ENCODE results near the gene PRIM1.
"Not testable (repeated sequence)": the region's sequence is repeated elsewhere in the genome, so short reads cannot be mapped to it uniquely, and the experiment has no call there.

DNA sequence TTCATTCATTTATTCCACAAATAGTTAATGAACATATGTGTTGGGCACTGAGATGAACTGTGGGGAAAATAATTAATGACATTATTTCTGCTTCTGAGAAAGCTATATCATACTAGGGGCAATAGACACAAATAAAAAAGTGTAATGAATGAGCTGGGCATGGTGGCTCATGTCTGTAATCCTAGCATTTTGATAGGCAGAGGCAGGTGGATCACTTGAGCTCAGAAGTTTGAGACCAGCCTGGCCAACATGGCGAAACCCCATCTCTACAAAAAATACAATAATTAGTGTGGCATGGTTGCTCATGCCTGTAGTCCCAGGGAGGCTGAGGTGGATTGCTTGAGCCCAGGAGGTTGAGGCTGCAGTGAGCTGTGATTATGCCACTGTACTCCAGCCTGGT is 5.8 kb upstream of the PRIM1 start:
- TF ChIP-seq, protein P1, sequence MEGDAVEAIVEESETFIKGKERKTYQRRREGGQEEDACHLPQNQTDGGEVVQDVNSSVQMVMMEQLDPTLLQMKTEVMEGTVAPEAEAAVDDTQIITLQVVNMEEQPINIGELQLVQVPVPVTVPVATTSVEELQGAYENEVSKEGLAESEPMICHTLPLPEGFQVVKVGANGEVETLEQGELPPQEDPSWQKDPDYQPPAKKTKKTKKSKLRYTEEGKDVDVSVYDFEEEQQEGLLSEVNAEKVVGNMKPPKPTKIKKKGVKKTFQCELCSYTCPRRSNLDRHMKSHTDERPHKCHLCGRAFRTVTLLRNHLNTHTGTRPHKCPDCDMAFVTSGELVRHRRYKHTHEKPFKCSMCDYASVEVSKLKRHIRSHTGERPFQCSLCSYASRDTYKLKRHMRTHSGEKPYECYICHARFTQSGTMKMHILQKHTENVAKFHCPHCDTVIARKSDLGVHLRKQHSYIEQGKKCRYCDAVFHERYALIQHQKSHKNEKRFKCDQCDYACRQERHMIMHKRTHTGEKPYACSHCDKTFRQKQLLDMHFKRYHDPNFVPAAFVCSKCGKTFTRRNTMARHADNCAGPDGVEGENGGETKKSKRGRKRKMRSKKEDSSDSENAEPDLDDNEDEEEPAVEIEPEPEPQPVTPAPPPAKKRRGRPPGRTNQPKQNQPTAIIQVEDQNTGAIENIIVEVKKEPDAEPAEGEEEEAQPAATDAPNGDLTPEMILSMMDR (IDR thresholded peaks at IDR 0.05 in 8 of 11, conservative IDR thresholded peaks at IDR 0.05 in 3 of 11), result not testable (repeated sequence)
- TF ChIP-seq POLR2AphosphoS5, POLR2A (IDR thresholded peaks at IDR 0.05): not testable (repeated sequence)

All from spleen (tissue), 7 donors.